K562 (cell line): ENCODE results near the gene PLXND1.

Experiments used
- FOS ChIP-seq: IDR thresholded peaks from 3 replicates; pipeline ENCODE4 v1.6.1; 2011; ENCODE audit not compliant: insufficient read length; ENCODE audit errors: extremely low read depth
- SPI1 ChIP-seq: IDR thresholded peaks from 2 replicates; pipeline ENCODE4 v1.6.1; 2011; ENCODE audit warnings: low read depth, low read length, control low read depth, borderline replicate concordance
- TF ChIP-seq, protein P1 (sequence below): IDR thresholded peaks from 3 replicates; pipeline ENCODE4 v1.6.1; 2011; ENCODE audit warnings: borderline replicate concordance, mild to moderate bottlenecking; ENCODE audit not compliant: insufficient read length, insufficient read depth

DNA sequence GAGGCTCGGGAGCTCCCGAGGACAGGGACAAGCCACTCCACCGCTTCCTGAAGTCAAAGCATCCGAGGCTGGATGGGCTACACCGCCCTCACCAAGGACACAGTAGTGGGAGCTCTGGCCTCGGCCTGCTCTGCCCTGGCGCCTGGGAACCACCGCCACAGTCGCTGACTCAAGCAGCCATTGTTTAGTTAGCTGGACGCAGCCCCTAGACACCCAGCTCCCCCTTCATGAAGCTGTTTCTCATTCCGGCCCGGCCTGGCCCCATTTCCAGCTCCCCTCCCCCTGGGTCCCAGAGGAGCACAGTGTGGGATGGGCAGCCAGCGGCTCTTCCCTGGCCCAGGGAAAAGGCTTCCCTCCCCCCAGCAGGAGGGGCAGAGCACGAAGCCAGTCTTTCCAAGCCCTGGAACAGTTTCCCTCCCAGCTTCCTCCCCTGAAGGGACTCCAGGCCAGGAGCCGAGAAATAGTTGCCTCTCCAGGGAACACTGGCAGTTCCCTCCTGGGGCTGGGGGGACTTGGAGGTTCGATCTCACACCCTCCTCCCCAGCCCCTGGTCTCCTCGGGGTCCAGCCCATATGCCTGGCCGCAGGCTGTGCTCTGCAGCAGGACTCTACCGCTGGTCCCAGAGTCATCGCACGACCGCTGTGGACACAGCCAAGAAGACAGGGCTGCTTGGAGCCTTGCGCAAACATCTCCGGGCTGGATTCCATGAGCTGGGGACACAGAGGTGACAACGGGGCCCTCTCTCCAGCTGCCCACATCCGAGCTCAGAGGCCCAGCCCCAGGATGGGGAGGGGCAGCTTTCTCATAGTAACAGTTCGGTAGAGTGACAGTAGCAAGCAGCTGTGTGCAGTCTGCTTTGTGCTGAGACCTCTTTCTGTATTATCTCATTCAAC lies 10.0 kb downstream of the PLXND1 start:
- TF ChIP-seq SPI1: no peak
- no peak for TF ChIP-seq FOS
- TF ChIP-seq, protein P1, sequence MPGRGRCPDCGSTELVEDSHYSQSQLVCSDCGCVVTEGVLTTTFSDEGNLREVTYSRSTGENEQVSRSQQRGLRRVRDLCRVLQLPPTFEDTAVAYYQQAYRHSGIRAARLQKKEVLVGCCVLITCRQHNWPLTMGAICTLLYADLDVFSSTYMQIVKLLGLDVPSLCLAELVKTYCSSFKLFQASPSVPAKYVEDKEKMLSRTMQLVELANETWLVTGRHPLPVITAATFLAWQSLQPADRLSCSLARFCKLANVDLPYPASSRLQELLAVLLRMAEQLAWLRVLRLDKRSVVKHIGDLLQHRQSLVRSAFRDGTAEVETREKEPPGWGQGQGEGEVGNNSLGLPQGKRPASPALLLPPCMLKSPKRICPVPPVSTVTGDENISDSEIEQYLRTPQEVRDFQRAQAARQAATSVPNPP: no peak
